HEK293 (cell line): ENCODE results near the gene PIGH.

Experiments
- CTCF ChIP-seq: fragments of 450-650 bp; formaldehyde crosslinking; IDR thresholded peaks from 2 replicates; pipeline ENCODE4 v1.5.1; 2016; ENCODE audit warnings: missing biosample characterization, missing genetic modification characterization
- FEZF1 ChIP-seq: fragments of 450-650 bp; formaldehyde crosslinking; IDR thresholded peaks from 2 replicates; pipeline ENCODE4 v1.5.1; 2016; ENCODE audit warnings: missing biosample characterization, missing genetic modification characterization
- MYNN ChIP-seq: fragments of 450-650 bp; formaldehyde crosslinking; IDR thresholded peaks from 2 replicates; pipeline ENCODE4 v1.5.1; 2016; ENCODE audit warnings: missing biosample characterization, missing genetic modification characterization, borderline replicate concordance
- REST ChIP-seq: fragments of 450-650 bp; formaldehyde crosslinking; IDR thresholded peaks from 2 replicates; pipeline ENCODE4 v1.5.1; 2016; ENCODE audit warnings: missing biosample characterization, missing genetic modification characterization
- ZBTB26 ChIP-seq: fragments of 450-650 bp; formaldehyde crosslinking; optimal IDR thresholded peaks from 2 replicates; pipeline ENCODE3; 2016; ENCODE audit warnings: missing biosample characterization, mild to moderate bottlenecking, missing genetic modification characterization
- ZBTB44 ChIP-seq: fragments of 450-650 bp; IDR thresholded peaks from 2 replicates; pipeline ENCODE4 v1.5.1; 2018; ENCODE audit warnings: missing biosample characterization, mild to moderate bottlenecking, missing genetic modification characterization
- ZBTB49 ChIP-seq: fragments of 450-650 bp; formaldehyde crosslinking; IDR thresholded peaks from 2 replicates; pipeline ENCODE4 v1.5.1; 2016; ENCODE audit warnings: missing biosample characterization, missing genetic modification characterization, low read depth
- ZNF121 ChIP-seq: fragments of 450-650 bp; formaldehyde crosslinking; IDR thresholded peaks from 2 replicates; pipeline ENCODE4 v1.5.1; 2016; ENCODE audit warnings: missing biosample characterization, missing genetic modification characterization
- ZNF571 ChIP-seq: fragments of 450-650 bp; formaldehyde crosslinking; IDR thresholded peaks from 2 replicates; pipeline ENCODE4 v1.5.0; 2017; ENCODE audit warnings: missing biosample characterization, missing genetic modification characterization
- ZSCAN16 ChIP-seq: fragments of 450-650 bp; formaldehyde crosslinking; IDR thresholded peaks from 2 replicates; pipeline ENCODE4 v1.5.1; 2016; ENCODE audit warnings: missing biosample characterization, missing genetic modification characterization

GRCh38 chr14:67562776-67563150, 37.3 kb downstream of the PIGH start:
- TF ChIP-seq ZBTB44 (tag by site-specific recombination) = no peak
- no peak for TF ChIP-seq CTCF (tag by site-specific recombination)
- TF ChIP-seq ZBTB26 = no peak
- TF ChIP-seq ZBTB49 (tag by site-specific recombination) = no peak
- no peak for TF ChIP-seq ZNF121 (tag by site-specific recombination)
- TF ChIP-seq REST (tag by site-specific recombination) = no peak
- no peak for TF ChIP-seq ZNF571 (tag by site-specific recombination)
- no peak for TF ChIP-seq ZSCAN16
- TF ChIP-seq MYNN = no peak
- TF ChIP-seq FEZF1 (tag by site-specific recombination) = no peak
